HG03342 (cell line): ENCODE measurements around the gene ASIC2.

ENCODE experiments used
- ATAC-seq: cut with Tn5 transposase; IDR thresholded peaks from one replicate; pipeline ENCODE4 v1.9.1; 2021; ENCODE audit warnings: mild to moderate bottlenecking, moderate library complexity; ENCODE audit not compliant: unreplicated experiment

The ASIC2 gene

GRCh38 chr17:33245183-33245582, 47.9 kb downstream of the ASIC2 start:
- no peak for ATAC-seq

- no peak for ATAC-seq
Observed at GRCh38 chr17:33243732-33244131, 49.4 kb downstream of the ASIC2 start.

GRCh38 chr17:33242375-33243124, 50.5 kb downstream of the ASIC2 start:
- no peak for ATAC-seq

GRCh38 chr17:33241390-33241789, 51.7 kb downstream of the ASIC2 start:
- ATAC-seq = no peak

DNA sequence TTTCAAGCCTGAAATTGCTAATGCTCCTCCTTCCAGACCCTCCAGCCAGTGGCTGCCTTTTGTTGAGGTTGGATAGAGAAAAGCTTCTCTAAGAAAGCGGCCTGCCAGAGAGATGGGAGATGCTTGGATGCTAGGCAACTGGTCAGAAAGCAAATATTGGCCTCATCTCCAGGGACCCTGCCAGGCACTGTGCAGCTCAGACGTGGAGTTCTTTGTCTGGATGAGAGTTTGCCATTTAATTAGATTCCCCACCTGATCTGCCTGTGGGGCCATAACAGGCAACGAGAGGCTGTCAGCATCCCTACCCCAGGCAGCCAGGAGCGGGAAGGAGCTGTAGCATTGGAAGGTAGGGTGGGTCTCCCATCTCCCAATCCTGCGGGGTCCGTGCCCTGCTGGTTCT, 52.7 kb downstream of the ASIC2 start:
- no peak for ATAC-seq

DNA sequence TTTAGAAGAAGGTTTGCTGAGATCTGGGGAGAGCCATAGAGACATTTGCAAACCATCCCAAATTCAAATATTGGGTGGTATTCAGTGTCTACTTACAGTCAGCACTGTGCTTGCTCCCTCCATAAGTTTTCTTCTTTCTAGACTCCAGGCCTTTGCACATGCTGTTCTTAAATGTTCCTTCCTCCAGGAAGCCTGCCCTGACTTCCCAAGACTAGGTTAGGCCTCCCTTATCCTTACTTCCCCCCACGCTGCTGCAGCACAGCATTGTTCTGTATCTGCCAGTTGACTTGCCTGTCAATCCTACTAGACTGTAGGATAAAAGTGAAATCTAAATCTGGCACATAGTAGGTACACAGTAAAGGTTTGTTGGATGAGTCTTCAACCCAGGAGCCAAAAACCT, 53.4 kb downstream of the ASIC2 start:
- ATAC-seq = no peak

- ATAC-seq = no peak
Observed at GRCh38 chr17:33234930-33235685, 58.0 kb downstream of the ASIC2 start.

GRCh38 chr17:33234233-33234632, 58.9 kb downstream of the ASIC2 start:
- ATAC-seq = no peak

DNA sequence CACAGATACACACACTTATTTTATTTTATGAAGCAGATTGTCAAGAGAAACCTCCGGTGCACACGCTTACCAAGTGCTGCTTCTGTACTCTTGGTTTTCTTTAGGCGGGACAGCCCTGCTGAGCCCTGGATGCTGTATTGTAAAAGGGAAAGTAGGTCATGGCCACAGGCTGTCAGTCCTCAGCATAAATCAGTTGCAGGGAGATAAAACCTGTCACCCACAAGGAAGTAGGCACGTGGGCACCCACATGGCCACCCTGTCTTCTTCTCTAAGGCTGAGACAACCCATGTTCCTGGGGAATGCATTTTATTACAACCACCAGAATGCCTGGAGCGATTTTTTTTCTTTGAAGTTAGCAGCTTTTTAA, 59.3 kb downstream of the ASIC2 start:
- ATAC-seq = no peak

GRCh38 chr17:33229499-33229898, 63.6 kb downstream of the ASIC2 start:
- ATAC-seq = no peak

GRCh38 chr17:33229028-33229427, 64.1 kb downstream of the ASIC2 start:
- no peak for ATAC-seq

- ATAC-seq = no peak
Observed at GRCh38 chr17:33228548-33228947, 64.5 kb downstream of the ASIC2 start.

GRCh38 chr17:33227911-33228310, 65.2 kb downstream of the ASIC2 start:
- no peak for ATAC-seq

DNA sequence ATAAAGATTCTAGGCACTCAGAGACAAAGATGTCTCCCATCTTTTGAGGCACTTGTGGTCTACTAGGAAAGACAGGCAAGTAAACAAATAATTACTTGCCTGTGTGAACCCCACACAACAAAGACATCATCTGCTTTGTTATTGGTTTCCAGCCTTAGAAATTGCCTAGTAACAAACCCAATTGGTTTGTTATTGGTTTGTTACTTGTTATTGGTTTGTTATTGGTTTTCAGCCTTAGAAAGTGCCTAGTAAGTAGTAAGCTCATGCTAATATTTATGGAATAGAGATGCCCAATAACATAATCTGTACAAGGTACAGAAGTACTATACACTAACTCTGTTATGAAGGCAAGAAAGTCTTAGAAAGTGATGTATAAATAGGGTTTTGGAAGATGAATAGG, 67.1 kb downstream of the ASIC2 start:
- no peak for ATAC-seq

DNA sequence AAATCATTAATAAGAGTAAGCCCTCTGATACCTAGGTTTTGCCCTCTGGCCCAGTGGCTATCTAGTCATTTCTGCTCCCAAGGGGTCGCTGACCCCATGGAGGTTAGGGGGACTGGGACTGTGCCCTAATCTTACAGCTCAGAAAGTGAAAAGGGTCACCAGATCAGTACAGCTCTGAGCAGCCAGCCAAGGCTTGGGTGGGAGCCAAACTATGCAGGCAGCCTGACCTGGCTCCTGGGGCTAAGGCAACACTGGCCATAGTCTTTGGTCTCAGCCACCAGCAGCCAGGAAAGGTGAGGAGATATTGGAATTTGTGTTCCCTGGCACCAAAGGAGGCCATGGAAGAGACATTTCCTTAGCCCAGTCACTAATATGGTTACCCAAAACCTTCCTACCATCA, 67.6 kb downstream of the ASIC2 start:
- ATAC-seq = no peak

GRCh38 chr17:33220036-33220435, 73.1 kb downstream of the ASIC2 start:
- no peak for ATAC-seq

- ATAC-seq = no peak
Observed at GRCh38 chr17:33218698-33219601, 74.1 kb downstream of the ASIC2 start.

GRCh38 chr17:33217891-33218290, 75.2 kb downstream of the ASIC2 start:
- no peak for ATAC-seq

- no peak for ATAC-seq
Observed at GRCh38 chr17:33214996-33215395, 78.1 kb downstream of the ASIC2 start.

GRCh38 chr17:33210285-33210684, 82.8 kb downstream of the ASIC2 start:
- no peak for ATAC-seq

DNA sequence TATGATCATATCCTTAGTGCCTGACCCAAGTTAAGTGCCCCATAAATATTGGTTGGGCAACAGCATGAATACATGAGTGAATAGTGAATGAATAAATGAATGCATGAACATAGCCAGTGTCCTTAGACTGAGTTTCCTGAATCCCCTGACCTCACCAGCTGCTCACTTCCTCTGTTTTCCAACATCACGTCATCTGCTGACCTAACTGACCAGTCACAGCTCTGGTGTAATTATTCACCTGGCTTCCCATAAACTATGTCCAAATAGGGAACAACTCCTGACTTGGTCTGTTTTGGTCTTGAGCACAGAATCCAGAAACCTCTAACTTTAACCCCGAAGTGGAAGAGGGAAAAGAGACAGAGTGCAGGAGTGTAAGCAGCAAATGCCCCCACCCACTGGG, 83.4 kb downstream of the ASIC2 start:
- no peak for ATAC-seq

DNA sequence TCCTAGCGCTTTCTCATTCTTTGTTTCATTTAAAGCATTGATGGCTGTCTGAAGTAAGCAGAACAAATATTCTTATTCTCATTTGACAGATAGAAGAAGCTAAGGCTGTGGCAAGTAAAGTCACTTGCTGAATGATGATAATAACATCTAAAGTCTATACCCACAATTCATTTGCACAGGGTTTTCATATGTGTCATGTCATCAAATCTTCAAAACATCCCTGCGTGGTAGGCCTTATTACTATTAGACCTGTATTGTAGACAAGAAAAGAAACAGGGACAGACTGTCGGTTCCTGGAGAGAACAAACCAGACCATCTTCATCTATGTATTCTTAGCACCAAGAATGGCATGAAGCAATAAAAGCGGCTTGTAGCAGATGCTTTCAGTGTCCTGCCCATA, 85.9 kb downstream of the ASIC2 start:
- no peak for ATAC-seq
